ENCODE measurements around the gene GNL2.

GNL2 gene

DNA sequence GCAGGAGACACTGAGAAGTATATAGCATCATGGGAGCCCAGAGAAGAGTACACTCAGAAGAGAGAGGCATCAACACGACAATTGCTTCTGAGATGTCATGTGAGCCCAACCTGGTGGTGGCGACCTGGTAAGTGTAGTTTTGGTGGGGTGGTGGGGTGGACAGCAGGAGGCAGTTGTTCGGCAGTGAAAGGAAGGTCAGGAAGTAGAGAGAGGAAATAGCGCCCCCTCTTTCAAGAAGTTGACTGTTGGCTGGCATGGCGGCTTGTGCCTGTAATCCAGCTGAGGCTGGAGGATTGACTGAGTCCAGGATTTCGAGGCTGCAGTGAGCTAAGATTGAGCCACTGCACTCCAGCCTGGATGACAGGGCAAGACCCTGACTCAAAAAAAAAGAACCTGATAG, 26.4 kb upstream of the GNL2 start:
- Histone ChIP-seq H3K9ac (ENCODE audit: low read depth, low read length) (no peak overlapping the region), H3K4me1 (ENCODE audit: insufficient read depth, low read length) (no peaks in the 10 kb centered on the region; the same call in 1 of the 2 replicates), H3K9me3 (ENCODE audit: control insufficient read depth, insufficient read depth, low read length) (no peaks in the 10 kb centered on the region), H3K36me3 (ENCODE audit: insufficient read depth, low read length) (no peaks in the 10 kb centered on the region)

DNA sequence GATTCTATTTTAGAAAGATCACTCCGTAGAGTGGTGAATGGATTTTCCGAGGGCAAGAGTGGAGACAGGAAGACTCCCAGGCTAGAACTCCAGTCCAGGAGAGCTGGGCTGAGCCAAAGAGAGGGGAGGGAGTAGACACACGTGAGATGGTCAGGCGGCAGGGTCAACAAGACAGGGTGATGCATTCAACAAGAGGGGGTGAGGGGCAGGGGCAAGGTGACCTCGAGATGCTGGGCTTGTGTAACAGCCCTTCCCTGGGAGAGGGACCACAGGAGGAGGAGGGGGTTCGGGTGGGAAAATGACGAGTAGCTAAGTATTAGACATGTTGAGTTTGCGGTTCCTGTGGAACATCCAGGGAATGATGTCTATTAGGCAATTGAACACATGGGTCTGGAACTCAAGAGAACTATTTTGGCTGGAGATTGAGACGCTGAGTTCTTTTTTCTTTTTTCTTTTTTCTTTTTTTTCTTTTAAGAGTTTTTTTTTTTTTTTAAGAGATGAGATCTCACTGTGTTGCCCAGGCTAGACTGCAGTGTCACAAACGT, 25.7 kb upstream of the GNL2 start:
- Histone ChIP-seq H3K36me3 (ENCODE audit: insufficient read depth, low read length) (no peaks in the 10 kb centered on the region), H3K9ac (ENCODE audit: low read depth, low read length) (no peak overlapping the region), H3K4me1 (ENCODE audit: insufficient read depth, low read length) (no peaks in the 10 kb centered on the region; the same call in 1 of the 2 replicates)

DNA sequence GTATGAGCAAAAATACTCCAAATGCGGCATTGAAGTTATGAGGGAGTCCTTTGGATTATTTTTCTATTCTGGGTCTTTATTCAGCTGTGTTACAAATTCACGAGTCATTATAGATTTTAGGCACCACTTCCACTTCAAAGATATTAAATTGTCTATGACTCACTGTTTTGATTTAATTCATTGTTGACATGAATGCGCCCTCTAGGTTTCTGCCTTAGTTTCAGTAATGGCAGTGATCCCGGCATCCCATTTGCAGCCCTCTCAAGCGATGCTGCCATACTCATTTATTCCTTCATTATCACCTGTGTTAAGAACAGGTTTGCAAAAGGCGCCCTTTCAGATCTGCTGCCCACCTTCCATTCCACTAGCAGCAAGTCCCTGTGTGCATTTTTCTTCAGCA, 25.0 kb upstream of the GNL2 start:
- H3K36me3 ChIP-seq (ENCODE audit: insufficient read depth, low read length) = no peaks in the 10 kb centered on the region
- no peaks in the 10 kb centered on the region; the same call in 1 of the 2 replicates for H3K4me1 ChIP-seq (ENCODE audit: insufficient read depth, low read length)
- no peaks in the 10 kb centered on the region for H3K9me3 ChIP-seq (ENCODE audit: control insufficient read depth, insufficient read depth, low read length)
- H3K9ac ChIP-seq (ENCODE audit: low read depth, low read length) = no peak overlapping the region

More for the DNA sequence above, 25.7 kb upstream of the GNL2 start:
- no peaks in the 10 kb centered on the region for H3K9me3 ChIP-seq (ENCODE audit: control insufficient read depth, insufficient read depth, low read length)

DNA sequence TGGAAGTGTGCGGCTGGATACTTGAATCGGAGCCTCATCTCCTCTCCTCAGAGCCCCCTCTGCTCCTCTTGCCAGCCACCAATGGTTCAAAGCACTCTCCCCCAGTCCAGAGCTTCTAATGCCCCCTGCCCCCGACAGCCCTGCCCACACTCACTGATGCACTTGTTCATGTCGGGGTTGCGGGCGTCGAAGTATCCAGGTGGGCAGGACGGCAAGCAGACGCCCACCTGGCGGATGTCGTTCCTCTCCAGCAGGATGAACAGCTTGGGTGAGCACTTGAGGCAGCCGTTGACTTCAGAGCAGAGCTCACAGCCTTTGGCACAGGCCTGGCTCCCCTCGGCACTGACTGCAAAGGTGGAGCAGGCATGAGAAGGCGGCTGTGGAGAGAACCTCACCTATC, 20.6 kb upstream of the GNL2 start:
- Histone ChIP-seq H3K9me3 (ENCODE audit: control insufficient read depth, insufficient read depth, low read length) (no peaks in the 10 kb centered on the region), H3K9ac (ENCODE audit: low read depth, low read length) (no peak overlapping the region), H3K36me3 (ENCODE audit: insufficient read depth, low read length) (no peaks in the 10 kb centered on the region), H3K4me1 (ENCODE audit: insufficient read depth, low read length) (no peaks in the 10 kb centered on the region)

DNA sequence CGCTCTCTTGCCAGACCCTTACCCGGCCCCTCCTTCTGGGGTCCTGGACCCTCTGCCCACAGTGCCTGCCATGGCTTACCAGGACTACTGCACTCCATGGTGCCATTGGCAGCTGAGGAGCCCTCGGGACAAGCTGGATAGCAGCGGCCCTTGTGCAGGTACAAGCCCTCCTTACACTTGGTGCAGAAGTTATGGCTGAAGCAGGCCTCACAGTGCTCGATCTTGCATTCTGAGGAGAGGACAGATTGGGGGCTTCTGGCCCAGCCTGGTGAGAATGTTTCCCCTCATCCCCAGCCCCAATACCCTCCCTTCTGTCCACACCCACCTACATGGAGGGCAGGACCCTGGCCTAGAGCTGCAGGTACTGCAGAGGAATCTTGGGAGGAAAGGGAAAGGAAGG, 18.4 kb upstream of the GNL2 start:
- Histone ChIP-seq H3K9ac (ENCODE audit: low read depth, low read length) (no peak overlapping the region), H3K9me3 (ENCODE audit: control insufficient read depth, insufficient read depth, low read length) (no peaks in the 10 kb centered on the region), H3K36me3 (ENCODE audit: insufficient read depth, low read length) (no peaks in the 10 kb centered on the region), H3K4me1 (ENCODE audit: insufficient read depth, low read length) (no peaks in the 10 kb centered on the region)

DNA sequence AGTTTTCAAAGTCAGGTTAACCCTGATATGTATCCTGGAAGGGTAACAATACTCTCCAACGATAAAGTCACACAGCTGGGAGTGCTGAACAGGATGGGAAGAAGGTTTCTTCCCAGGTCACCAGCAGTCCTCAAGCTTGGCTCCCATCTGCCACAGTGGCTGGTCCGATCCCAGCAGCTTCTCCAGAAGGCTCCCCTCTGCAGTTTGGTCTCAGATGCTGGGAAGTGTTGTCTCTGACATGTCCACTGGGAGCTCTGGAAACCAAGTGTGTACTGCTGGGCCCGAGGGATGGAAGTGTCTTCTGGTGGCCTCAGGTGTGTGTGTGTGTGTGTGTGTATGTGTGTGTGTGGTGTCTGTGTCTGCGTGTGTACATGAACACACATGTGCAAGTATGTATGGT, 16.4 kb upstream of the GNL2 start:
- no peaks in the 10 kb centered on the region for H3K36me3 ChIP-seq (ENCODE audit: insufficient read depth, low read length)
- H3K9me3 ChIP-seq (ENCODE audit: control insufficient read depth, insufficient read depth, low read length) = no peaks in the 10 kb centered on the region
- no peak overlapping the region for H3K9ac ChIP-seq (ENCODE audit: low read depth, low read length)
- no peaks in the 10 kb centered on the region for H3K4me1 ChIP-seq (ENCODE audit: insufficient read depth, low read length)

DNA sequence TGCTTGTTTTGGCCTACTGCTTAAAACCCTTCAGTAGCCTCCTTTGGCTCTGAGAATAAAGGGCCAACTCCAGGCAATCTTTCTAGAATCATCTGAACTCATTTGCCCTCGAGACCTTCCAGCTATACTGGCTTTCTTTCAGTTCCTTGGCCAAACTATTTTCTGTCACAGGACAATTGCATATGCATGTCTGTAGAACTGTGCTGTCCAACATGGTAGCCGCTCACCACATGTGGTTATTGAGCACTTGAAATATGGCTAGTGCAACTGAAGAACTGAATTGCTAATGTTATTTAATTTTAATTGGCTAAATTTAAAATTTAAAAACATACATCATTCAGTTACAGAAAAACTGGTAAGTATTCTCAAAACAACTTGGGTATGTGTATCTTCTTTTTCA, 14.3 kb upstream of the GNL2 start:
- Histone ChIP-seq H3K4me1 (ENCODE audit: insufficient read depth, low read length) (no peaks in the 10 kb centered on the region), H3K9me3 (ENCODE audit: control insufficient read depth, insufficient read depth, low read length) (no peaks in the 10 kb centered on the region), H3K9ac (ENCODE audit: low read depth, low read length) (no peak overlapping the region), H3K36me3 (ENCODE audit: insufficient read depth, low read length) (no peaks in the 10 kb centered on the region)

DNA sequence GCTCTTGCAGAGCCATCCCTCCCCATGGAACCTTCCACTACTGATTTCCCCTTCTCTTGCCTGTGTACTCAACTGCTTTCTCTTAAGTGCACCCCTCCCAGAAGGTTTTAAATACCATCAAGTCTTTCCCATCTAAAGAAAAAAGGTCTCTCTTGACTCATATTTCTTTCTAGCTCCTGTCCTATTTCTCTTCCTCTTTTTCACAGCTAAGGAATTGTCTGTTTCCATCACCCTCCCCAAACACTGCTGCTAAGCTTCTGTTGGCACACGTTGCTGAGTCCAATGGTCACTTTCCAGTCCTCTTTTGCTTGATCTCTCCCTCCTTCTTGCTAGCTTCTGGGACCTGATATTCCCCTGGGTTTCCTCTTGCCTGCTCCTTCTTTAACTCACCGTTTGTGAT, 13.3 kb upstream of the GNL2 start:
- H3K4me1 ChIP-seq (ENCODE audit: insufficient read depth, low read length) = no peaks in the 10 kb centered on the region
- H3K9me3 ChIP-seq (ENCODE audit: control insufficient read depth, insufficient read depth, low read length) = no peaks in the 10 kb centered on the region
- no peaks in the 10 kb centered on the region for H3K36me3 ChIP-seq (ENCODE audit: insufficient read depth, low read length)
- H3K9ac ChIP-seq (ENCODE audit: low read depth, low read length) = no peak overlapping the region

DNA sequence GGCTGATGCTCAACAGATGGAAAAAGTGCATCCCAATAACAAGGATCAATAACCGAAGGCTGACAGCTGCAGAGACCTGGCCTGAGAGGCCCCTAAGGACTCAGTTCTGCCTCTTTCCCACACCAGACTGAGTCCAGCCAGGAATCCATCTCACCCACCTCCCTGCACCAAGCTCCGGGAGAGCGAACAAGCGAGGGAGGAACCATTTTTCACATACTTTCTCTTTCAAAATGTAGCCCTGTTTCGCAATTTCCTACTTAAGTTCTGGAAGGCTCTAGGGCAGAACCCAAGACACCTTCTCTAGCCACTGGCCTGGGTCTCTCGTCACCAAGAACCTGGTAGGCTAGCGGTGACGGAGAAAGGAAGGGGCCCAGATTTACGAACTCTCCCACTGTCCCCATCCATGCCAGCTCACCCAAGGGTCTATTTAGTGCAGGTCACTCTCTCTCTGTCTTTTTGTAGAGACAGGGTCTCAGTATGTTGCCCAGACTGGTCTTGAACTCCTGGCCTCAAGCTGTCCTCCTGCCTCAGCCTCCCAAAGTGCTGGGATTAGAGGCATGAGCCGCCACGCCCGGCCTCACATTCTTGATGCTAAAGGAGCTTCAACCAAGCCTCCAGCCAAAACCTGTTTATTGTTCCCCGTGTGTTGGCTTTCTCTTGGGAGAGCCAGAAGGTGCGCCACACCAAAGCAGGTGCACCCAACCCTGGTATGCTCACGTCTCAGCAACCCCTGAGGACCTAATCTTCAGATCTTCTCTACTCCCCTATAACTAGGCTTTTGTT, 10.9 kb upstream of the GNL2 start:
- no peaks in the 10 kb centered on the region for H3K36me3 ChIP-seq (ENCODE audit: insufficient read depth, low read length)
- no peaks in the 10 kb centered on the region for H3K9me3 ChIP-seq (ENCODE audit: control insufficient read depth, insufficient read depth, low read length)
- no peaks in the 10 kb centered on the region for H3K4me1 ChIP-seq (ENCODE audit: insufficient read depth, low read length)
- no peak overlapping the region for H3K9ac ChIP-seq (ENCODE audit: low read depth, low read length)

DNA sequence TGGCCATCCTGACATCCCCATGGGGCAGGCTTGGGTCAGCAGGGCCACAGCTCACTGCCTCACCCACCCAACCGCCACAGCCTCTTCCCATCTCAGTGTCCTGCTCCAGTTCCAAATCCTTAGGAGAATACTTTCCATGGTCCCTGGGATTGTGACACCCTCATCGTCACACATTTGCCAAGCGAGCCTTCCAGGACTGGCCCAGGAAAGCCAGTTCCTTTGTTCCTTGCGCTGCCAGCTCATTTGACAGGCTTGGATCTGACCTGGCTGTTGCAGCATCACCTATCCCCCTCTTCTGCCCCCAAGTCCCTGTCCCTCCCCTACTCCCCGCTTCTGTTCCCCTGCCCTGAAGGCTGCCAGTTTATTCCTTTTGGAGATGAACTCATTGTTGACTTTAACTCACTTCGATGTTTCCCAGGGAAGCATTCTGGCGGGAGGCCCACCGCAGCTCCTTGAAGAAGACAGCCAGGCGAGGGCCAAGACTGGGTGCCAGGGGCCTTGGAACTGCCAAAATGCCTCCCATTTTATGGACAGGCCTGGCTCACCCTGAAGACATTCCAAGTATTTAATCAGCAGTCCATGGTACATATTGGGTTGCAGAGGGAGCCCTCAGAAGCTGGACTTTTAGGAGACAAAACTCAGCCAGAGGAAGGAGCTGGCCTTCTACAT, 10.2 kb upstream of the GNL2 start:
- H3K9me3 ChIP-seq (ENCODE audit: control insufficient read depth, insufficient read depth, low read length) = no peaks in the 10 kb centered on the region
- no peaks in the 10 kb centered on the region for H3K4me1 ChIP-seq (ENCODE audit: insufficient read depth, low read length)
- no peaks in the 10 kb centered on the region for H3K36me3 ChIP-seq (ENCODE audit: insufficient read depth, low read length)
- no peak overlapping the region for H3K9ac ChIP-seq (ENCODE audit: low read depth, low read length)

DNA sequence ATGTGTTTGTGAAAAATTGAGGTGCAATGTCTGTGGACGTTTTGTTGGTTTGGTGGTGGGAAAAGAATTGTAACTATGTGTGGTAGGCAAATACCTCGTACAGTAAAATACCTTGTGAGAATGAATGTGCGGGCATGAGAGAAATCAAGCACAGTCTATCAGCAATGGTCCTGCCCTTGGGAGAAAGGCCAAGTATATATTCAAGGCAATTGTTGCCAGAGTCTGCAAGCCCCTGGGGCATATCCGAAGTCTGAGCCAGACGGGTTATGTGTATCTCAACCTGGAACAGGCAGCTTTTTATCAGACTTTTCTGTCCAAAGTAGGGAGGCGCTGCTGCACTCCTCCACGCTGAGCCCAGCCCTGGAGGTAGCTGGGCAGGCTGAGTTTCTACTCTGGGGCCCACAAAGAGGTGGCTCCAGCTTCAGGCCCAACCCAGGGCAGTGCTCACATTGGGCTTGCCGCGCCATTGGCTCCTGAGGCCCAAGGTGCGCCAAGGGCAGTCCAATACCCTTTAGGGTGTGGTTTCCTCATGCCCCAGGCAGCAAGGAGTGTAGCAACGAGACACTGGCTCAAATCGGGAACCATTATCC, 9.4 kb upstream of the GNL2 start:
- Histone ChIP-seq H3K4me1 (ENCODE audit: insufficient read depth, low read length) (no peaks in the 10 kb centered on the region), H3K9me3 (ENCODE audit: control insufficient read depth, insufficient read depth, low read length) (no peaks in the 10 kb centered on the region), H3K36me3 (ENCODE audit: insufficient read depth, low read length) (no peaks in the 10 kb centered on the region), H3K9ac (ENCODE audit: low read depth, low read length) (no peak overlapping the region)

DNA sequence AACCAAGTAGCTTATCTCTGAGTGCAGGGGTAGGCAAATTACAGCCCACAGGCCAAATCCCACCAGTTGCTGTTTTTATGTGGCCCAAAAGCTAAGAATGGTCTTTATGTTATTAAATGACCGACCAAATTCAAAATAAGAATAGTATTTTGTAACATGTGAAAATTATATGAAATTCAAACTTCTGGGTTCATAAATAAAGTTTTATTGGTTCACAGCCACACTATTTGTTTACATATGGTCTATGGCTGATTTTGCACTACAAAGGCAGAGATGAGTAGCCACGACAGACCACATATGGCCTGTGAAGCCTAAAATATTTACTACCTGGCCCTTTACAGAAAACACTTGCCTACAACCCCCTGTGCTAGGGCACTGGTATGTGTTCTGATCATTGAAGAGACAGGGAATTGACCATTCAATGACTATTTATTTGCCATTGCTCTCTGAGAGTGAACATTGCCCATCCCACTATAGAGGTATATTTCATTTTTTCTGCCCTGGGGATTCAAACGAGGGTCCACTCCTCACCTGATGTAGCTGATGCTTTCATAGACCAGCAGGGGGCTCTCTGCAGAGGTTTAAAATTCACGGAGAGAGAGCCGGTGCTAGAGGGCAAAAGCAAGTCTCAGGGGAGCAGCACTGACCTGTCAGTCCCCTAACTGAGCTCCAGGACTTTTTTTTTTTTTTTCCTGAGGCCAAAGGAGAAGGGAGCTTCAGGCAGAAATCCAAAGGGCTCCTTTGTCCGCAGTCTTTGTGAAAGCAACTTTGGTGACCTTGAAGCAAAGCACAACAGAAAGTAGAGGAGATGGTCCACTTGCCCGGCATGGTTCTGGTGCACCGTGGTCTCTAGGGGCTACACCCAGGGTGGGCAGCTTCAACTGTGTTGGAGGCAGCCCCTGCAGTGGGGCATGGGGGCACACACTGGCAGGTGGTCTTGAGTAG, 7.3 kb upstream of the GNL2 start:
- Histone ChIP-seq H3K36me3 (ENCODE audit: insufficient read depth, low read length) (no peaks in the 10 kb centered on the region), H3K9ac (ENCODE audit: low read depth, low read length) (no peak overlapping the region), H3K4me1 (ENCODE audit: insufficient read depth, low read length) (no peaks in the 10 kb centered on the region), H3K9me3 (ENCODE audit: control insufficient read depth, insufficient read depth, low read length) (no peaks in the 10 kb centered on the region)

DNA sequence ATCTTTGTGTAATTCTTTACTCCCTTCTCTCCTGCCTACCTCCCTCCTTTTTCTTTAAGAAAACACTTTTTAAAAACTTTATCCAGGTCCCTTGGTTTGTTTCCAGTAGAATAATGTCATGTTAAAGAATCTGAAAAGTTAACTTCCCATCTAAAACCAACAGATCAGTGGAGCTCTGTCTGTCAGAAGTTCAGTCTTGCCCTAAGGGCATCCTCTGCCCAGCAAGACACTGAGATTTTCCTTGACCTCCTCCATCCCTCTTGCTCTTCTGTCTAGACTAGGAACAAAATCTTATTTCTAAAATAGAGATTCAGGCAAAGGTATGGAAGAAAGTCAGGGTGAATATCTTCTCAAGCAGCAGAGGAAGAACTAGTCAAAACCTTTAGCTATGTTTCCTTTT, 5.7 kb upstream of the GNL2 start:
- H3K4me1 ChIP-seq (ENCODE audit: insufficient read depth, low read length) = no peaks in the 10 kb centered on the region
- H3K9ac ChIP-seq (ENCODE audit: low read depth, low read length) = no peak overlapping the region
- H3K36me3 ChIP-seq (ENCODE audit: insufficient read depth, low read length) = no peaks in the 10 kb centered on the region
- no peaks in the 10 kb centered on the region for H3K9me3 ChIP-seq (ENCODE audit: control insufficient read depth, insufficient read depth, low read length)

DNA sequence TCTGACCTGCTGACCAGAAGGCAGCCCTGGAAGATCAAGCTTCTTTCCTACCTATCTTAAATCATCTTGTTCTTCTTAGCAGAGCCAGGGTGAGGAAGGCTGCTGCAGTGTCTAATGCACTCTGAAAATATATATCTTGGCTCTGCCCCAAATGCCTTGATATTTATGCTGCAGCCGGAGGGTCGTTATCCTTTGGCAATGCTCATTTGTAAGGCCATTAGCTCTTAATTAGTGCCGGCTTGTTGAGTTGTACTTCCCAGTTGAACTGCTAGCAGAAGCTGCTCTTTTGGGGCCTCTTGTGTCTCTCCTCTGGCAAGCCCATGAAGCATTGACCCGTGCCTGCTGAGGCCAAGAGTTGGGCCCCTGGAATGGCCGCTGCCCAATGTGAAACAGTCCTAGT, 4.2 kb upstream of the GNL2 start:
- Histone ChIP-seq H3K9me3 (ENCODE audit: control insufficient read depth, insufficient read depth, low read length) (no peaks in the 10 kb centered on the region), H3K9ac (ENCODE audit: low read depth, low read length) (no peak overlapping the region), H3K36me3 (ENCODE audit: insufficient read depth, low read length) (no peaks in the 10 kb centered on the region), H3K4me1 (ENCODE audit: insufficient read depth, low read length) (no peaks in the 10 kb centered on the region)
